BJ (cell line): Measurements from ENCODE around the gene ASGR2. TPM values are rescaled to one million over a fixed set of nuclear protein-coding genes. Genes with fewer than 3 reads are reported as not detected.

Experiments used
- CTCF ChIA-PET: fragments of 350-600 bp; formaldehyde crosslinking; extraction: SDS; loops from one replicate; lab custom pipeline; 2021; ENCODE audit warnings: antibody characterized with exemption, inconsistent platforms; lab: Yijun Ruan, JAX
- POLR2A ChIA-PET: fragments of 300-600 bp; sonication (Branson Sonifier 250); formaldehyde crosslinking; extraction: SDS; loops from one replicate; lab custom pipeline; 2021; ENCODE audit warnings: antibody characterized with exemption; lab: Charles Lee
- DNase-seq: peaks from one replicate; pipeline ENCODE4 v3.0.0-alpha.2; 2011; ENCODE audit warnings: low read depth
- H3K27me3 ChIP-seq: 2 replicates; pipeline ENCODE4 v1.6.0; 2011; ENCODE audit warnings: low read length; ENCODE audit not compliant: control insufficient read depth, insufficient read depth
- H3K36me3 ChIP-seq: 2 replicates; pipeline ENCODE4 v1.5.1; 2011; ENCODE audit warnings: low read length; ENCODE audit not compliant: control insufficient read depth, insufficient read depth
- H3K4me3 ChIP-seq: 2 replicates; pipeline ENCODE4 v1.5.1; 2011; ENCODE audit warnings: low read depth, mild to moderate bottlenecking, control low read depth, low read length
- CTCF ChIP-seq: IDR thresholded peaks from 2 replicates; pipeline ENCODE4 v1.5.1; 2011; ENCODE audit warnings: low read depth, mild to moderate bottlenecking, control low read depth, inconsistent platforms, low read length, moderate library complexity; ENCODE audit not compliant: insufficient read depth
- polyA plus RNA-seq: library from polyadenylated mRNA; depleted of rRNA; stranded (reverse); fragments of >200 nt; gene quantifications from 2 replicates; pipeline ENCODE4 v1.2.3, GENCODE V29; 2011

ASGR2 gene
- polyA plus RNA-seq, 1 experiment: not detected

GRCh38 chr17:7113273-7114071 is 1.1 kb downstream of the ASGR2 start:
- Histone ChIP-seq H3K27me3 (peaks cover 3% of the 10 kb centered on the region; the same call in 1 of the 2 replicates), H3K36me3 (no peaks in the 10 kb centered on the region), H3K4me3 (no peak overlapping the region)
- POLR2A ChIA-PET: no interaction called here
- CTCF ChIA-PET: no interaction called here
- DNase-seq: no peak
- no peak for TF ChIP-seq CTCF

GRCh38 chr17:7112510-7113108 is 2.0 kb downstream of the ASGR2 start:
- no peaks in the 10 kb centered on the region for H3K36me3 ChIP-seq
- no peak overlapping the region for H3K4me3 ChIP-seq
- H3K27me3 ChIP-seq: 0 out of 2 replicates have a peak, but pooled peaks cover 1% of the 10 kb centered on the region
- no peak for TF ChIP-seq CTCF
- POLR2A ChIA-PET: no interaction called here
- no peak for DNase-seq
- CTCF ChIA-PET: no interaction called here

GRCh38 chr17:7111784-7112509 is 2.7 kb downstream of the ASGR2 start:
- no peak for TF ChIP-seq CTCF

GRCh38 chr17:7110617-7111306 is 3.9 kb downstream of the ASGR2 start:
- Histone ChIP-seq H3K27me3 (0 out of 2 replicates have a peak, but pooled peaks cover 1% of the 10 kb centered on the region), H3K36me3 (no peaks in the 10 kb centered on the region), H3K4me3 (no peak overlapping the region)
- no peak for DNase-seq
- ChIA-PET POLR2A (no interaction called here), CTCF (interaction anchor here (0.6 to 1.8 kb wide), 3 partner anchors 26 to 58 kb away, joined by 3 to 4 read pairs (median 4); no protein-coding TSS in a partner anchor)
- TF ChIP-seq CTCF: no peak

More at GRCh38 chr17:7111784-7112509, 2.7 kb downstream of the ASGR2 start:
- H3K27me3 ChIP-seq: 0 out of 2 replicates have a peak, but pooled peaks cover 1% of the 10 kb centered on the region
- CTCF ChIA-PET: interaction anchor here (1.8 kb wide), 1 partner anchor 59 kb away, joined by 4 read pairs; no protein-coding TSS in a partner anchor
- no peaks in the 10 kb centered on the region for H3K36me3 ChIP-seq
- no peak overlapping the region for H3K4me3 ChIP-seq
- no peak for DNase-seq
- POLR2A ChIA-PET: no interaction called here
